Smooth muscle cell (in vitro differentiated cells): Measurements from ENCODE around the gene PADI1. TPM values are rescaled to one million over a fixed set of nuclear protein-coding genes. Genes with fewer than 3 reads are reported as not detected.

Source experiments
- DNase-seq: peaks from one replicate; lab custom pipeline; 2025; ENCODE audit not compliant: unreplicated experiment; lab: John Stamatoyannopoulos, UW
- H2AFZ ChIP-seq: fragments of 200-600 bp; sonication (generic); 2 replicates; pipeline ENCODE4 v1.6.0; 2016; ENCODE audit warnings: antibody characterized with exemption, low read depth, mild to moderate bottlenecking
- H3F3A ChIP-seq: fragments of 200-600 bp; sonication (generic); 2 replicates; pipeline ENCODE4 v1.6.0; 2017; ENCODE audit warnings: antibody characterized with exemption, low read depth
- H3K27ac ChIP-seq: fragments of 200-600 bp; sonication (generic); 2 replicates; pipeline ENCODE4 v1.5.1; 2016; ENCODE audit warnings: low read depth, mild to moderate bottlenecking
- H3K27me3 ChIP-seq: fragments of 200-600 bp; sonication (generic); 2 replicates; pipeline ENCODE4 v1.6.1; 2016; ENCODE audit warnings: low read depth, mild to moderate bottlenecking
- H3K36me3 ChIP-seq: fragments of 200-600 bp; sonication (generic); 2 replicates; pipeline ENCODE4 v1.5.1; 2016; ENCODE audit warnings: low read depth
- H3K4me1 ChIP-seq: fragments of 200-600 bp; sonication (generic); 2 replicates; pipeline ENCODE4 v1.5.1; 2016; ENCODE audit warnings: low read depth
- H3K4me2 ChIP-seq: fragments of 200-600 bp; sonication (generic); 2 replicates; pipeline ENCODE4 v1.6.0; 2016; ENCODE audit warnings: mild to moderate bottlenecking
- H3K4me3 ChIP-seq: fragments of 200-600 bp; sonication (generic); 2 replicates; pipeline ENCODE4 v1.5.1; 2016; ENCODE audit warnings: mild to moderate bottlenecking
- H3K79me2 ChIP-seq: fragments of 200-600 bp; sonication (generic); 2 replicates; pipeline ENCODE4 v1.6.0; 2016; ENCODE audit warnings: low read depth, mild to moderate bottlenecking
- H3K9ac ChIP-seq: fragments of 200-600 bp; sonication (generic); 2 replicates; pipeline ENCODE4 v1.6.0; 2016; ENCODE audit warnings: low read depth
- H3K9me3 ChIP-seq: fragments of 200-600 bp; sonication (generic); replicated peaks from 2 replicates; pipeline ENCODE4 v1.5.1; 2016; ENCODE audit warnings: low read depth
- H4K20me1 ChIP-seq: fragments of 200-600 bp; sonication (generic); 2 replicates; pipeline ENCODE4 v1.6.0; 2016; ENCODE audit warnings: low read depth
- CTCF ChIP-seq: fragments of 200-600 bp; sonication (generic); IDR thresholded peaks from 2 replicates; pipeline ENCODE4 v1.5.1; 2017; ENCODE audit warnings: borderline replicate concordance, mild to moderate bottlenecking, antibody characterized with exemption; ENCODE audit not compliant: insufficient read depth, poor library complexity, severe bottlenecking
- WGBS: methylation state at CpG from one replicate; pipeline ENCODE4 v1.1.7; 2016; ENCODE audit warnings: low lambda C conversion rate; 5-methylcytosine and 5-hydroxymethylcytosine counted together
- polyA plus RNA-seq: library from polyadenylated mRNA; unstranded; fragments of >200 nt; fragmentation: Nextera tagmentation; extraction: Ambion mirVana; gene quantifications from 2 replicates; pipeline ENCODE4 v1.2.1, GENCODE V29; 2016
- total RNA-seq: library from RNA; depleted of rRNA; stranded (reverse); fragments of >200 nt; gene quantifications from 2 replicates; pipeline ENCODE4 v1.2.3, GENCODE V29; 2014

The PADI1 gene
- total RNA-seq (1.7 TPM in 1 of 2 replicates, not detected in the other), polyA plus RNA-seq (not detected in 2 replicates)

DNA sequence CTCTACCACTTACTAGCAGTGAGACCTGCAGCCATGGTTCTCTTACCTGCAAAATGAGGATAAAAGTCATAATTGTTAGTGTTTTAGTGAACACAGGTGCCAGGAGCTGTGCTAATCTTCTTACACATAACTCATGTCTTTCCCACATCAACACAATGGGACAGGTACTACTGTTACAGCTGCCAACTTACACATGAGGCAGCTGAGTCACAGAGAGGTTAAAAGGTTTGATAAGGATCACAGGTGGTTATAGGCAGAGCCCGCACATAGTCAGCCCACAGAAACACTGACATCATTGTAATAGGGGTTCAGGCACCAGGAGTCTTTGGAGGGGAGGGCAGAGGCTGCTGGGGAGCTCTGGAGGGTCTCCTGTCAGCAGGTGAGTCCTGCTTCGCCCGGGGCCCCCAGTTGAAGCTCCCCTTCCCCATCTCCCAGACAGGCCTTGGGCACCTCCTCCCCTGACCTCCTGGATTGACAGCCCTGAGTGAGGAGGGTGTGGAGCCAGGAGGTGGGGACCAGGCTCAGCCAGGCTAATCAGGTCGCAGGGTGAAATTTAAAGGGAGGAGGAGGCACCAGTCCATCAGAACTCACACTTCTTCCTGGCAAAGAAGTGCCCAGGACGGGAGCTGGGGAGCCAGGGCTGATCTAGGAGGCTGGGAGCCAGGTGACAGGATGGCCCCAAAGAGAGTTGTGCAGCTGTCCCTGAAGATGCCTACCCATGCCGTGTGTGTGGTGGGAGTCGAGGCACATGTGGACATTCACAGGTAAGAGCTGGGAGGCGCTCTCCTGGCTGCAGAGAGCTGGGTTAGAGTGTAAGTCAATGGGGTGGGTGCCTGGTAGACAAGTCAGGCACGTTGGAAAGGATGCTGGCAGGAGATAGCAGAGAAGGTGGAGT is at the start of gene PADI1:
Gene PADI1, plus strand, starts transcription at position 583 of the 895 bp plus-strand sequence. Its CDS starts 90 bp downstream, at position 673.
- Histone ChIP-seq H3K36me3 (no peaks in the 10 kb centered on the region), H3K27ac (no peak within 1 kb of the TSS), H3K4me3 (no peak within 1 kb of the TSS), H3K9me3 (no peaks in the 10 kb centered on the region), H2AFZ (no peak within 1 kb of the TSS), H4K20me1 (no peaks in the 10 kb centered on the region), H3K4me2 (no peak within 1 kb of the TSS), H3F3A (peaks cover 6% of the 10 kb centered on the region), H3K27me3 (peaks cover 3% of the 10 kb centered on the region), H3K4me1 (peaks cover 18% of the 10 kb centered on the region), H3K79me2 (no peaks in the 10 kb centered on the region), H3K9ac (no peak within 1 kb of the TSS)
- no peak for DNase-seq
- TF ChIP-seq CTCF = no peak
- 91% methylated on average over 9 of the region's 9 CpGs for WGBS

- Histone ChIP-seq H3K79me2 (no peaks in the 10 kb centered on the region), H3K9ac (no peak overlapping the region), H3K4me3 (no peak overlapping the region), H3K27me3 (no peaks in the 10 kb centered on the region), H3K36me3 (no peaks in the 10 kb centered on the region), H4K20me1 (no peaks in the 10 kb centered on the region), H3K4me1 (no peaks in the 10 kb centered on the region), H3K27ac (no peak overlapping the region), H3F3A (no peaks in the 10 kb centered on the region), H3K4me2 (no peak overlapping the region), H2AFZ (no peak overlapping the region), H3K9me3 (peaks cover 6% of the 10 kb centered on the region)
- DNase-seq = no peak
- WGBS = 20% methylated on average over 2 of the region's 2 CpGs
- TF ChIP-seq CTCF = no peak
These were observed 49.5 kb upstream of the PADI1 start for GRCh38 chr1:17155257-17155920.

DNA sequence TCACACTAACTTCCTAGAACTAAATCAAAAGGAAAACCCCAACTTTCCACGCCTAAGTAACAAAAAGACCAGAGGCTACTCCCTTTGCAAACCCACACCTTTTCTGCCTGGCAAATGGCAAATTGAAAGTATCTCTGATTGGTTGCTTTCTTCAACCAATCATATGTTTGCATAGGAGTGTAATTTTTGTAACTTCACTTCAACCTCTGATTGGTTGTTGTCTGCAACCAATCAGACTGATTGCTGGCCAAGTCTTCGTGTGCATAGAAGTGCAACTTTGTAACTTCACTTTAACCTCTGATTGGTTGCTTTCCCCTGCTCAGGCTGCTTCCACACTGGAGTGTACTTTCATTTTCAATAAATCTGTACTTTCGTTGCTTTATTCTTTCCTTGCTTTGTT is 48.8 kb upstream of the PADI1 start:
- WGBS = 87% methylated on average over 3 of the region's 3 CpGs
- no peak overlapping the region for H3K4me2 ChIP-seq
- no peaks in the 10 kb centered on the region for H4K20me1 ChIP-seq
- no peaks in the 10 kb centered on the region for H3K36me3 ChIP-seq
- H3K4me1 ChIP-seq = no peaks in the 10 kb centered on the region
- H3K9me3 ChIP-seq = peaks cover 6% of the 10 kb centered on the region
- H3K27me3 ChIP-seq = no peaks in the 10 kb centered on the region
- H3K9ac ChIP-seq = no peak overlapping the region
- H2AFZ ChIP-seq = no peak overlapping the region
- no peak for DNase-seq
- H3K79me2 ChIP-seq = no peaks in the 10 kb centered on the region
- TF ChIP-seq CTCF = no peak
- H3F3A ChIP-seq = no peaks in the 10 kb centered on the region
- no peak overlapping the region for H3K4me3 ChIP-seq
- no peak overlapping the region for H3K27ac ChIP-seq
